Loucy (cell line): ENCODE measurements around the gene GABBR2.

Experiments used
- CTCF ChIP-seq: fragments of 200-600 bp; sonication (generic); conservative IDR thresholded peaks from 2 replicates; pipeline ENCODE4 v1.5.1; 2014; ENCODE audit warnings: mild to moderate bottlenecking, antibody characterized with exemption, low read length
- EZH2phosphoT487 ChIP-seq: fragments of 200-600 bp; IDR thresholded peaks from 2 replicates; pipeline ENCODE4 v1.6.1; 2018; ENCODE audit warnings: antibody characterized with exemption, mild to moderate bottlenecking, moderate library complexity, borderline replicate concordance

GRCh38 chr9:98743818-98744611, 35.3 kb upstream of the GABBR2 start:
- TF ChIP-seq CTCF: no peak
- TF ChIP-seq EZH2phosphoT487: no peak
